Adrenal gland (tissue), 5 donors: ENCODE measurements around the gene TRAF7.

Source experiments
- CTCF ChIP-seq, 6 experiments: fragments of 450-650 bp in 4 of 6; fragments of 200-600 bp in 2 of 6; sonication (generic) in 1 of 6; IDR thresholded peaks; 1 replicate in 5 of 6; 2 replicates in 1 of 6; pipeline versions ENCODE4 v1.5.1 to v1.8.0; 2016 to 2021; ENCODE audit warnings: antibody characterized with exemption in 6 of 6, mild to moderate bottlenecking in 2 of 6, moderate library complexity in 1 of 6
- POLR2A ChIP-seq, 2 donors: fragments of 450-650 bp; IDR thresholded peaks; one replicate each; pipeline ENCODE4 v1.6.1; 2017; ENCODE audit warnings: antibody characterized with exemption in 2 of 2, mild to moderate bottlenecking in 2 of 2, moderate library complexity in 1 of 2
- donor health status: DM: no; HTN: no; CAD: no.

GRCh38 chr16:2172688-2173335 lies 17.2 kb downstream of the TRAF7 start:
- TF ChIP-seq POLR2A (IDR thresholded peaks at IDR 0.05) (no peak), CTCF (IDR thresholded peaks at IDR 0.05) (no peak)
